GM23338 (cell line): ENCODE data around the gene PCYT1A. TPM values are rescaled to one million over a fixed set of nuclear protein-coding genes. Genes with fewer than 3 reads are reported as not detected.

ENCODE experiments used
- CREB1 ChIP-seq: fragments of 250-450 bp; sonication (Bioruptor Pico); IDR thresholded peaks from 2 replicates; pipeline ENCODE4 v1.5.0; 2020; ENCODE audit warnings: low read depth, mild to moderate bottlenecking, moderate library complexity
- CTCF ChIP-seq, 2 experiments: fragments of 200-600 bp in 1 of 2; sonication (generic) in 1 of 2; conservative IDR thresholded peaks; 2 replicates each; pipeline versions ENCODE4 v1.5.1 to v1.6.1; 2016 to 2017; ENCODE audit warnings: antibody characterized with exemption in 2 of 2, low read depth in 2 of 2, mild to moderate bottlenecking in 2 of 2, moderate library complexity in 1 of 2
- NANOG ChIP-seq: IDR thresholded peaks from 2 replicates; pipeline ENCODE4 v1.6.1; 2016; ENCODE audit warnings: antibody characterized with exemption, borderline replicate concordance
- ZNF331 ChIP-seq: fragments of 250-450 bp; sonication (Bioruptor Pico); IDR thresholded peaks from 2 replicates; pipeline ENCODE4 v1.5.0; 2020; ENCODE audit warnings: low read depth, mild to moderate bottlenecking, moderate library complexity
- polyA plus RNA-seq: library from polyadenylated mRNA; unstranded; fragments of >200 nt; fragmentation: Nextera tagmentation; extraction: Ambion mirVana; gene quantifications from 2 replicates; pipeline ENCODE4 v1.2.1, GENCODE V29; 2016
- total RNA-seq: library from RNA; depleted of rRNA; stranded (reverse); fragments of >200 nt; shearing (Covaris generic); gene quantifications from 2 replicates; pipeline ENCODE4 v1.2.3, GENCODE V29; 2014
- TF ChIP-seq, protein P1 (sequence below): fragments of 250-450 bp; sonication (Bioruptor Pico); IDR thresholded peaks from 2 replicates; pipeline ENCODE4 v1.5.0; 2020; ENCODE audit warnings: mild to moderate bottlenecking, moderate library complexity

Gene PCYT1A
- total and polyA plus RNA-seq, 2 experiments from 2014 or later, result 11.6 to 35.8 TPM

DNA sequence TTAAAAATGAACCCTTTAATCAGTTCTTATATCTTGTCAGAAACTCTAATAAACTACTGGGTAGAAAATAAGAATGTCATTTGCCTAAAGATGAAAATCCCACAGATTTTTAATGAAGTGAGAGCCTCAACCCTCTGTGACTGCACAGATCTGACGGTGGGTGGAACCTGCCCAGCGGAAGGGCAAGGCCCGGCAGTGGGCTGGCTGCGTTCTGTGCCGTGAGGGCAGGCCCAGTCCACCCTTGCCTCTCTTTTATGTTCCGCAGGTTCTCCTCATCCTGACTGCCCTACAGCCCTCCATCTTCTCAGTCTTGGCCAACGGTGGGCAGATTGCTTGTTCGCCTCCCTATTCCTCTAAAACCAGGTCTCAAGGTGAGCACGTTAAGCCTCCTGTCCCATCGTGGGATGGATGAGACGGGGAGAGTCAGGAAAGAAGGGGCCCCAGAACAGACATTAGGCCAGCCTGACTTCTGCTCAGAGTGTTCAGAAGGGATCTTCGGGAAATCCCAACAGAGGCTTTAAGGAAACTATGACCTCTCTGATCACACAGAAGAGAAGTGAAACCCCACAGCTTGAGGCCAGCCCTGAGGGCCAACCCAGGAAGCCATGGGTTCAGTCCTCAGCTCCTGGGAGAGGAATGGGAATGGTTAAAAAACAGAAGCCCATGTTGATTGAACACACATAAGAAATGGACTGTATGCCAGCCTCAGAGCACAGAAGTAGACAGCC, 55.2 kb downstream of the PCYT1A start (continued):
- no peak for TF ChIP-seq CTCF (conservative IDR thresholded peaks at IDR 0.05; ENCODE audit: low read depth in 2 of 2)
- TF ChIP-seq ZNF331 (CRISPR knock-in tag), result no peak
- TF ChIP-seq, protein P1, sequence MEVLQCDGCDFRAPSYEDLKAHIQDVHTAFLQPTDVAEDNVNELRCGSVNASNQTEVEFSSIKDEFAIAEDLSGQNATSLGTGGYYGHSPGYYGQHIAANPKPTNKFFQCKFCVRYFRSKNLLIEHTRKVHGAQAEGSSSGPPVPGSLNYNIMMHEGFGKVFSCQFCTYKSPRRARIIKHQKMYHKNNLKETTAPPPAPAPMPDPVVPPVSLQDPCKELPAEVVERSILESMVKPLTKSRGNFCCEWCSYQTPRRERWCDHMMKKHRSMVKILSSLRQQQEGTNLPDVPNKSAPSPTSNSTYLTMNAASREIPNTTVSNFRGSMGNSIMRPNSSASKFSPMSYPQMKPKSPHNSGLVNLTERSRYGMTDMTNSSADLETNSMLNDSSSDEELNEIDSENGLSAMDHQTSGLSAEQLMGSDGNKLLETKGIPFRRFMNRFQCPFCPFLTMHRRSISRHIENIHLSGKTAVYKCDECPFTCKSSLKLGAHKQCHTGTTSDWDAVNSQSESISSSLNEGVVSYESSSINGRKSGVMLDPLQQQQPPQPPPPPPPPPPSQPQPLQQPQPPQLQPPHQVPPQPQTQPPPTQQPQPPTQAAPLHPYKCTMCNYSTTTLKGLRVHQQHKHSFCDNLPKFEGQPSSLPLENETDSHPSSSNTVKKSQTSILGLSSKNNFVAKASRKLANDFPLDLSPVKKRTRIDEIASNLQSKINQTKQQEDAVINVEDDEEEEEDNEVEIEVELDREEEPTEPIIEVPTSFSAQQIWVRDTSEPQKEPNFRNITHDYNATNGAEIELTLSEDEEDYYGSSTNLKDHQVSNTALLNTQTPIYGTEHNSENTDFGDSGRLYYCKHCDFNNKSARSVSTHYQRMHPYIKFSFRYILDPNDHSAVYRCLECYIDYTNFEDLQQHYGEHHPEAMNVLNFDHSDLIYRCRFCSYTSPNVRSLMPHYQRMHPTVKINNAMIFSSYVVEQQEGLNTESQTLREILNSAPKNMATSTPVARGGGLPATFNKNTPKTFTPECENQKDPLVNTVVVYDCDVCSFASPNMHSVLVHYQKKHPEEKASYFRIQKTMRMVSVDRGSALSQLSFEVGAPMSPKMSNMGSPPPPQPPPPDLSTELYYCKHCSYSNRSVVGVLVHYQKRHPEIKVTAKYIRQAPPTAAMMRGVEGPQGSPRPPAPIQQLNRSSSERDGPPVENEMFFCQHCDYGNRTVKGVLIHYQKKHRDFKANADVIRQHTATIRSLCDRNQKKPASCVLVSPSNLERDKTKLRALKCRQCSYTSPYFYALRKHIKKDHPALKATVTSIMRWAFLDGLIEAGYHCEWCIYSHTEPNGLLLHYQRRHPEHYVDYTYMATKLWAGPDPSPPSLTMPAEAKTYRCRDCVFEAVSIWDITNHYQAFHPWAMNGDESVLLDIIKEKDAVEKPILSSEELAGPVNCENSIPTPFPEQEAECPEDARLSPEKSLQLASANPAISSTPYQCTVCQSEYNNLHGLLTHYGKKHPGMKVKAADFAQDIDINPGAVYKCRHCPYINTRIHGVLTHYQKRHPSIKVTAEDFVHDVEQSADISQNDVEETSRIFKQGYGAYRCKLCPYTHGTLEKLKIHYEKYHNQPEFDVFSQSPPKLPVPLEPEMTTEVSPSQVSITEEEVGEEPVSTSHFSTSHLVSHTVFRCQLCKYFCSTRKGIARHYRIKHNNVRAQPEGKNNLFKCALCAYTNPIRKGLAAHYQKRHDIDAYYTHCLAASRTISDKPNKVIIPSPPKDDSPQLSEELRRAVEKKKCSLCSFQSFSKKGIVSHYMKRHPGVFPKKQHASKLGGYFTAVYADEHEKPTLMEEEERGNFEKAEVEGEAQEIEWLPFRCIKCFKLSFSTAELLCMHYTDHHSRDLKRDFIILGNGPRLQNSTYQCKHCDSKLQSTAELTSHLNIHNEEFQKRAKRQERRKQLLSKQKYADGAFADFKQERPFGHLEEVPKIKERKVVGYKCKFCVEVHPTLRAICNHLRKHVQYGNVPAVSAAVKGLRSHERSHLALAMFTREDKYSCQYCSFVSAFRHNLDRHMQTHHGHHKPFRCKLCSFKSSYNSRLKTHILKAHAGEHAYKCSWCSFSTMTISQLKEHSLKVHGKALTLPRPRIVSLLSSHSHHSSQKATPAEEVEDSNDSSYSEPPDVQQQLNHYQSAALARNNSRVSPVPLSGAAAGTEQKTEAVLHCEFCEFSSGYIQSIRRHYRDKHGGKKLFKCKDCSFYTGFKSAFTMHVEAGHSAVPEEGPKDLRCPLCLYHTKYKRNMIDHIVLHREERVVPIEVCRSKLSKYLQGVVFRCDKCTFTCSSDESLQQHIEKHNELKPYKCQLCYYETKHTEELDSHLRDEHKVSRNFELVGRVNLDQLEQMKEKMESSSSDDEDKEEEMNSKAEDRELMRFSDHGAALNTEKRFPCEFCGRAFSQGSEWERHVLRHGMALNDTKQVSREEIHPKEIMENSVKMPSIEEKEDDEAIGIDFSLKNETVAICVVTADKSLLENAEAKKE (CRISPR knock-in tag), result no peak
- TF ChIP-seq CREB1 (CRISPR knock-in tag), result no peak
- TF ChIP-seq NANOG, result no peak
